D721Med (cell line): ENCODE measurements around the gene C2CD4D.

Source experiments
- DNase-seq: peaks from one replicate; pipeline ENCODE4 v3.0.0; 2011; ENCODE audit warnings: low spot score; ENCODE audit not compliant: insufficient read length
- FAIRE-seq: peaks from 2 replicates; lab custom pipeline; 2011; peaks lifted over from hg19 to GRCh38; lab: Jason Lieb, UNC
- CTCF ChIP-seq: IDR thresholded peaks from 2 replicates; pipeline ENCODE4 v1.5.1; 2012; ENCODE audit warnings: mild to moderate bottlenecking, control low read depth; ENCODE audit not compliant: insufficient read depth; ENCODE audit errors: missing control alignments

Gene C2CD4D

GRCh38 chr1:151849126-151849525 is 9.5 kb upstream of the C2CD4D start:
- TF ChIP-seq CTCF: no peak
- no peak for FAIRE-seq
- DNase-seq: no peak

GRCh38 chr1:151847867-151848596 is 8.4 kb upstream of the C2CD4D start:
- no peak for TF ChIP-seq CTCF
- FAIRE-seq: no peak
- no peak for DNase-seq

- TF ChIP-seq CTCF: no peak
- DNase-seq (no peak), FAIRE-seq (no peak)
These were observed 7.1 kb upstream of the C2CD4D start for GRCh38 chr1:151846686-151847237.

- no peak for TF ChIP-seq CTCF
- DNase-seq (no peak), FAIRE-seq (no peak)
These were observed 6.5 kb upstream of the C2CD4D start for GRCh38 chr1:151846062-151846568.

- TF ChIP-seq CTCF: no peak
- DNase-seq (no peak), FAIRE-seq (no peak)
These were observed 3.8 kb upstream of the C2CD4D start for GRCh38 chr1:151843398-151843797.

GRCh38 chr1:151841141-151841540 is 1.5 kb upstream of the C2CD4D start:
- FAIRE-seq (no peak), DNase-seq (no peak)
- TF ChIP-seq CTCF: no peak

- FAIRE-seq (no peak), DNase-seq (no peak)
- no peak for TF ChIP-seq CTCF
These were observed 801 bp upstream of the C2CD4D start for GRCh38 chr1:151840421-151840820.
